Keratinocyte (primary cell): ENCODE measurements around the gene CPED1. TPM values are rescaled to one million over a fixed set of nuclear protein-coding genes. Genes with fewer than 3 reads are reported as not detected.
"Not testable (repeated sequence)": the region's sequence is repeated elsewhere in the genome, so short reads cannot be mapped to it uniquely, and the experiment has no call there.

ENCODE experiments used
- DNase-seq: peaks from one replicate; pipeline ENCODE4 v3.0.0-alpha.2; 2011; ENCODE audit warnings: low read depth, missing footprints, low spot score
- FAIRE-seq: peaks from 2 replicates; lab custom pipeline; 2011; peaks lifted over from hg19 to GRCh38; lab: Jason Lieb, UNC
- H2AFZ ChIP-seq: 2 replicates; pipeline ENCODE4 v1.6.0; 2012; ENCODE audit warnings: low read length, control low read depth, inconsistent platforms; ENCODE audit not compliant: control insufficient read depth
- H3K27ac ChIP-seq: 2 replicates; pipeline ENCODE4 v1.5.1; 2011; ENCODE audit warnings: low read length; ENCODE audit not compliant: control insufficient read depth, insufficient read depth
- H3K27me3 ChIP-seq: 3 replicates; pipeline ENCODE4 v1.6.0; 2011; ENCODE audit warnings: low read length; ENCODE audit not compliant: control insufficient read depth, insufficient read depth; ENCODE audit errors: extremely low read depth
- H3K36me3 ChIP-seq, 2 experiments: 2 replicates in 1 of 2; 3 replicates in 1 of 2; pipeline ENCODE4 v1.5.1; 2011; ENCODE audit warnings: low read length in 2 of 2, mild to moderate bottlenecking in 1 of 2; ENCODE audit not compliant: control insufficient read depth in 2 of 2, insufficient read depth in 2 of 2; ENCODE audit errors: extremely low read depth in 1 of 2
- H3K4me1 ChIP-seq: 3 replicates; pipeline ENCODE4 v1.5.1; 2011; ENCODE audit warnings: low read length; ENCODE audit not compliant: control insufficient read depth, insufficient read depth; ENCODE audit errors: extremely low read depth
- H3K4me2 ChIP-seq: 3 replicates; pipeline ENCODE4 v1.6.0; 2011; ENCODE audit warnings: low read depth, low read length; ENCODE audit not compliant: control insufficient read depth, insufficient read depth; ENCODE audit errors: extremely low read depth
- H3K4me3 ChIP-seq, 3 experiments: fragments of 200-600 bp in 1 of 3; sonication (generic) in 1 of 3; 2 replicates in 2 of 3; 3 replicates in 1 of 3; pipeline ENCODE4 v1.5.1; 2011 to 2016; ENCODE audit warnings: low read length in 3 of 3, mild to moderate bottlenecking in 3 of 3, control low read depth in 2 of 3, inconsistent platforms in 1 of 3, low read depth in 1 of 3, mixed read lengths in 1 of 3, mixed run types in 1 of 3, moderate library complexity in 1 of 3; ENCODE audit not compliant: control insufficient read depth in 2 of 3, insufficient read depth in 2 of 3; ENCODE audit errors: extremely low read depth in 1 of 3
- H3K79me2 ChIP-seq: 2 replicates; pipeline ENCODE4 v1.6.0; 2012; ENCODE audit warnings: low read length; ENCODE audit not compliant: control insufficient read depth, insufficient read depth
- H3K9ac ChIP-seq: 3 replicates; pipeline ENCODE4 v1.6.0; 2011; ENCODE audit warnings: low read length; ENCODE audit not compliant: control insufficient read depth, insufficient read depth; ENCODE audit errors: extremely low read depth
- H3K9me1 ChIP-seq: 3 replicates; pipeline ENCODE4 v1.6.0; 2011; ENCODE audit warnings: low read length; ENCODE audit not compliant: control insufficient read depth, insufficient read depth; ENCODE audit errors: extremely low read depth
- H3K9me3 ChIP-seq: 2 replicates; pipeline ENCODE4 v1.5.1; 2012; ENCODE audit warnings: low read depth, low read length; ENCODE audit not compliant: control insufficient read depth
- H4K20me1 ChIP-seq: 3 replicates; pipeline ENCODE4 v1.6.0; 2011; ENCODE audit warnings: low read length; ENCODE audit not compliant: control insufficient read depth, insufficient read depth; ENCODE audit errors: extremely low read depth
- CTCF ChIP-seq, 3 experiments: IDR thresholded peaks in 1 of 3; conservative IDR thresholded peaks in 1 of 3; optimal IDR thresholded peaks in 1 of 3; 2 replicates in 2 of 3; 3 replicates in 1 of 3; pipeline versions ENCODE3 to v1.5.1; 2011; ENCODE audit warnings: low read length in 3 of 3, mild to moderate bottlenecking in 3 of 3, moderate library complexity in 2 of 3, control low read depth in 1 of 3, inconsistent platforms in 1 of 3; ENCODE audit not compliant: insufficient read depth in 2 of 3; ENCODE audit errors: extremely low read depth in 1 of 3
- EZH2 ChIP-seq: IDR thresholded peaks from one replicate; pipeline ENCODE4 v1.6.1; 2012; ENCODE audit warnings: inconsistent platforms, mild to moderate bottlenecking, low read length, moderate library complexity
- dilution Hi-C: fragments of 300-500 bp; cut with MboI; formaldehyde crosslinking; loops from one replicate; pipeline ENCODE4 v1.7.0; 2020; ENCODE audit warnings: low sequenced_read_pairs; ENCODE audit not compliant: extremely low pct_ligation_motif_present
- polyA plus RNA-seq, 5 experiments: library from polyadenylated mRNA; depleted of rRNA in 3 of 5; stranded (reverse) in 3 of 5; stranded (forward) in 1 of 5; unstranded in 1 of 5; fragments of >200 nt; gene quantifications; 1 replicate in 1 of 5; 2 replicates in 3 of 5; 3 replicates in 1 of 5; pipeline versions ENCODE4 v1.2.1 to v1.2.3, GENCODE V29; 2011 to 2012; ENCODE audit warnings: missing spikeins in 2 of 5, low read depth in 1 of 5, low replicate concordance in 1 of 5

CPED1 gene
- polyA plus RNA-seq, 1 donor (not counting 4 experiments of a cell fraction or from before 2014, with no cell fraction given), result 0.62 TPM

DNA sequence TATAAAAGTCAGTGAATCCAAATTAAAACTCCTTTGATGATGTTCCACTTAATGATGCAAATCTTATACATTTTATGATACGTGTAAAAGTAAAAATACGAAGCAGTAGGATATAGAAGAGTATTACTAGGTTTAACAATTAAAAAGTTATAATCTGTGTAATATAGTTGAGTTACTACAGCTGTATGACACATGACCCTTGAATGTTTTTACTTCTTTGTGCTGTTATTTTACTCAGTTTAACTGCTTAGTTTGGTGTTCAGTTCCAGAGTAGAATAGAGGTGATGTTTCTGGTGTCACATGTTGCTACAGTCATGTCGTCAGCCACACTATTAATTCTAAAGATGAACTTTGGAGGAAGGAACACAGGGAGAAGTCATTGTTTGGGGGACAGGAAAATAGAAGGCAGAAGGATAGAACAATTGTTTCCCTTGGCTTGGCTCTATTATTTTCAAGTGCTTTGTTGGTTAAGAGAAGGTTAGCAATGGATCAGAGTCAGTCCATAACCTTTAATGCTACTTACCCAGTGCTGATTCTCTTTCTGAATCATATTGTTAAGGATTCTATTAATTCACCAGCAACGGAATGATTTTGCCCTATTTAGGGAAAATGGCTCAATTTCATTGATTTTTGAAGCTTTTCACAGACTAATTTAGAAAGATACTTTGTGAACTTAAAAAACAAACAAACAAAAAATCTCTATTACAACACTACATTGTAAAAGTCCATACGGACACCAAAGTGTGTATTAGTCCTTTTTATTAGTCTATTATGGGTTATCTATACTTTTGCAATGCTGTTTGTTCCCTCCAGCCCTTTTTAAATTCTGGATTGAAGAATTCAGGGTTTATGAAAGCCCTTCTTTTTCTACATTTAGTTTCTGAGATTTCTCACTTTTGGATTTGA, 73.4 kb downstream of the CPED1 start:
- Histone ChIP-seq H3K27me3 (no peaks in the 10 kb centered on the region), H4K20me1 (no peaks in the 10 kb centered on the region), H3K4me2 (no peak overlapping the region), H3K9me3 (no peaks in the 10 kb centered on the region), H2AFZ (no peak overlapping the region), H3K9me1 (no peaks in the 10 kb centered on the region), H3K4me3 (no peak overlapping the region), H3K27ac (no peak overlapping the region), H3K36me3 (no peaks in the 10 kb centered on the region), H3K9ac (no peak overlapping the region), H3K79me2 (no peaks in the 10 kb centered on the region), H3K4me1 (no peaks in the 10 kb centered on the region)
- no peak for DNase-seq
- FAIRE-seq, result no peak
- TF ChIP-seq CTCF (optimal IDR thresholded peaks at IDR 0.05 in 1 of 3, IDR thresholded peaks at IDR 0.05 in 1 of 3, conservative IDR thresholded peaks at IDR 0.05 in 1 of 3; ENCODE audit: extremely low read depth in 1 of 3, insufficient read depth in 2 of 3, low read length in 3 of 3) (no peak), EZH2 (no peak)
- dilution Hi-C loops, result no loop called here

DNA sequence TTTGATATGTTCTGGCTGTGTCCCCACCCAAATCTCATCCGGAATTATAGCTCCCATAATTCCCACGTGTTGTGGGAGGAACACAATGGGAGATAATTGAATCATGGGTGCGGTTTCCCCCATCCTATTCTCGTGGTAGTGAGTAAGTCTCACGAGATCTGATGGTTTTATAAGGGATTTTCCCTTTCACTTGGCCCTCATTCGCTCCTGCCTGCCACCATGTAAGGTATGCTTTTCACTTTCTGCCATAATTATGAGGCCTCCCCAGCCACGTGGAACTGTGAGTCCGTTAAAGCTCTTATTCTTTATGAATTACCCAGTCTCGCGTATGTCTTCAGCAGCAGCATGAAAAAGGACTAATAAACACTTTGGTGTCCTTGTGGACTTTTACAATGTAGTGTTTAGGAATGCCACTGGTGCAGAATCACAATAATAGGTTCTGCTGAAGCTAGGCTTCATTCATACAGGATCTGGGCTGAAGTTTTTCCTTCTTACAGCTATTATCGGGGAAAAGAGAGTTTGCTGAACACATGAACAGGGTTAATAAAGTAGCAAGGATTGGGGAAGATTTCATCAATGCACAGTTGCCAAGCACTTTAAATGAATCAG, 74.3 kb downstream of the CPED1 start:
- H3K36me3 ChIP-seq, result no peaks in the 10 kb centered on the region
- no peak overlapping the region for H2AFZ ChIP-seq
- H3K4me1 ChIP-seq, result no peaks in the 10 kb centered on the region
- TF ChIP-seq EZH2 (no peak), CTCF (optimal IDR thresholded peaks at IDR 0.05 in 1 of 3, IDR thresholded peaks at IDR 0.05 in 1 of 3, conservative IDR thresholded peaks at IDR 0.05 in 1 of 3; ENCODE audit: extremely low read depth in 1 of 3, insufficient read depth in 2 of 3, low read length in 3 of 3) (no peak)
- H3K27ac ChIP-seq, result no peak overlapping the region
- H3K9me1 ChIP-seq, result no peaks in the 10 kb centered on the region
- H3K4me2 ChIP-seq, result no peak overlapping the region
- FAIRE-seq (no peak), DNase-seq (no peak)
- H3K27me3 ChIP-seq, result no peaks in the 10 kb centered on the region
- dilution Hi-C loops, result no loop called here
- no peaks in the 10 kb centered on the region for H3K9me3 ChIP-seq
- no peaks in the 10 kb centered on the region for H4K20me1 ChIP-seq
- H3K9ac ChIP-seq, result no peak overlapping the region
- H3K4me3 ChIP-seq, result no peak overlapping the region
- H3K79me2 ChIP-seq, result no peaks in the 10 kb centered on the region

GRCh38 chr7:121067717-121068116, 79.2 kb downstream of the CPED1 start:
- H3K9me3 ChIP-seq, H3K4me2 ChIP-seq, FAIRE-seq, H3K4me3 ChIP-seq, H3K9me1 ChIP-seq, H3K27ac ChIP-seq, H3K9ac ChIP-seq, H3K4me1 ChIP-seq, H3K27me3 ChIP-seq, H4K20me1 ChIP-seq, H3K79me2 ChIP-seq, H3K36me3 ChIP-seq, dilution Hi-C loops, DNase-seq, H2AFZ ChIP-seq: not testable (repeated sequence)
